Measurements from ENCODE around the gene MAST4.

DNA sequence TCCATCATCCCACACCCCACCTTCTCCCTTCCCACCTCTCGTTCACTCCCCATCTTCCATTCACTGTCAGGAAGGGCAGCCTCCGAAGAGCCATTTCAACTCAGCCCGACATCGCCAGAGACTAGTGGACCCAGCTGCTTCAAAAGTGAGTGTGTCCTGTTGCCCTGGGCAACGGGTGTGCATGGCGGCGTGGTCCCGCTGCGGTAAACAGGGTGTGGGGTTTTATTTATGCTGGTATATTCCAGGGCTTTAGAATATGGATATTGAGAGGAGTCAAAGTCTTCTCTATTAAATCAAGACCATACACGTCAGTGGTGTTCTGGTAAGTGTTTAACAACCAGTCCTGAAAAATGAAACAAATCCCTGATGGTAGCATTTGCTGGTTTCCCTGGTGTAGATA, 274.5 kb downstream of the MAST4 start:
- TF ChIP-seq TAF1 (IDR thresholded peaks at IDR 0.05; ENCODE audit: borderline replicate concordance, low read depth, low read length) = no peak
- TF ChIP-seq POLR2AphosphoS5 (IDR thresholded peaks at IDR 0.05; ENCODE audit: low read depth, low read length) = no peak
- TF ChIP-seq POLR2A (IDR thresholded peaks at IDR 0.05; ENCODE audit: low read depth, low read length) = no peak

Data from GM12892 (cell line).